ENCODE measurements around the gene CDHR1.

CDHR1 gene

DNA sequence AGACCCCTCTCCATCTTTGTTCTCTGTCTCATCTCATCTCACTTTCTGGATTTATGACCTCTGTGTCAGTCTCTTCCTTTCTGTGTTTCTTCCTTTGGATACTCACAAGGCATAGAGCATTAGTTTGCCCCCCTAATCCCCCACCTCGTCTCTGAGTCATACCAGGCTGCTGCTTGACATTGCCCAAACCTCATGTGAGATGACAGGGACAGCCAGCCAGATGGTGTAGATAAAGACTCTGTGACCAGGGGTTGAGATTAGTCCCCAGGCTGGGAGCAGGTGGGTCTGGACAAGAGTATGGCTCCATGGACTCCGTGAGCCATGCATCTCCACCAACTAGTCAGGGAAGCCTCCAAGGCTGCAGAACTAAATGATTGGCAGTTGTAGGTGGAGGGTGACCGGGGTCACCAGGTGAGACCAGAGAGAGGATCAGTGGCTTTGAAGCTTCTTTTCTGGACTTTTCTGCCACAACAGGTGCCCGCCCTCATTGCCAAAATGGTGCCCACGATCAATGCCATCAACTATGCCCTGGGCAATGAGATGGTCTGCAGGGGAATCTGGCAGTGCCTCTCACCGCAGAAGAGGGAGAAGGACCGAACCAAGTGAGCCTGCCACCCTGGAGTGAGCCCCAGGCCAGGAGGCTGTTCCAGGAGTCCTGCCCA, 63.8 kb downstream of the CDHR1 start:
- H3K27ac ChIP-seq, result no peak overlapping the region
- TF ChIP-seq, protein P1, sequence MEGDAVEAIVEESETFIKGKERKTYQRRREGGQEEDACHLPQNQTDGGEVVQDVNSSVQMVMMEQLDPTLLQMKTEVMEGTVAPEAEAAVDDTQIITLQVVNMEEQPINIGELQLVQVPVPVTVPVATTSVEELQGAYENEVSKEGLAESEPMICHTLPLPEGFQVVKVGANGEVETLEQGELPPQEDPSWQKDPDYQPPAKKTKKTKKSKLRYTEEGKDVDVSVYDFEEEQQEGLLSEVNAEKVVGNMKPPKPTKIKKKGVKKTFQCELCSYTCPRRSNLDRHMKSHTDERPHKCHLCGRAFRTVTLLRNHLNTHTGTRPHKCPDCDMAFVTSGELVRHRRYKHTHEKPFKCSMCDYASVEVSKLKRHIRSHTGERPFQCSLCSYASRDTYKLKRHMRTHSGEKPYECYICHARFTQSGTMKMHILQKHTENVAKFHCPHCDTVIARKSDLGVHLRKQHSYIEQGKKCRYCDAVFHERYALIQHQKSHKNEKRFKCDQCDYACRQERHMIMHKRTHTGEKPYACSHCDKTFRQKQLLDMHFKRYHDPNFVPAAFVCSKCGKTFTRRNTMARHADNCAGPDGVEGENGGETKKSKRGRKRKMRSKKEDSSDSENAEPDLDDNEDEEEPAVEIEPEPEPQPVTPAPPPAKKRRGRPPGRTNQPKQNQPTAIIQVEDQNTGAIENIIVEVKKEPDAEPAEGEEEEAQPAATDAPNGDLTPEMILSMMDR (conservative IDR thresholded peaks at IDR 0.05), result no peak

DNA sequence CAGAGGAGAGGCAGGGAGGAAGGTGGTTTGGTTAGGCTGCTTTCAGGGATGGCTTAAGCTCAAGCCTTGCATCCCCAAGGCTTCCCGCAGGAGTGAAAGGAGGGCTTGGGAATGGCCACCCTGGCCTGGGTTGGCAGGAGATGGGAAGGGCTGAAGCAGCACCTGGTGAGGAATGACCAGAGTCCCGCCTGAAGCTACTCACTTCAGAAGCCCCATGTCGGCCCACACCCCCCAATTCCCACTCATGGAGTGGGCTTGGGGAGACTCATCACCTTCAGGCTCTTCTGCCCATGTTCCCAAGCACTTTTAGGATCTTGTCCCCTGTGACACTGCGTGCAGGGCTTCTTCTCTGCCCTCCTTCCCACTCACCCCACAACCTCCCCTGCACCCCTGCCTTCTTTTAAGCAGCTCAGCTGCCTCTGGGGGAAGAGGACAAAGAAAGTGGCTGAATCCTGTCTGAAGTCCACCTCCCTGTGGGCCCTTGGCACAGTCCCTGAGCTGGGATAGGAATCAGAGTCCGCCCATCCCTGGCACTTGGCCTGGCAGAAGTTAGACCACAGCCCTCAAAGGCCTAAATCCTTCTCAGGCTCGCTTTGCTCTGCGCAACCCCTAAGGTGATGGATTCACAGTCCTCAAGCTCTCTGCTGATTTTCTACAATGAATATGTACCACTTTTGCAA, 67.0 kb downstream of the CDHR1 start:
- H3K27ac ChIP-seq, result no peak overlapping the region
- TF ChIP-seq, protein P1 (conservative IDR thresholded peaks at IDR 0.05), result no peak

DNA sequence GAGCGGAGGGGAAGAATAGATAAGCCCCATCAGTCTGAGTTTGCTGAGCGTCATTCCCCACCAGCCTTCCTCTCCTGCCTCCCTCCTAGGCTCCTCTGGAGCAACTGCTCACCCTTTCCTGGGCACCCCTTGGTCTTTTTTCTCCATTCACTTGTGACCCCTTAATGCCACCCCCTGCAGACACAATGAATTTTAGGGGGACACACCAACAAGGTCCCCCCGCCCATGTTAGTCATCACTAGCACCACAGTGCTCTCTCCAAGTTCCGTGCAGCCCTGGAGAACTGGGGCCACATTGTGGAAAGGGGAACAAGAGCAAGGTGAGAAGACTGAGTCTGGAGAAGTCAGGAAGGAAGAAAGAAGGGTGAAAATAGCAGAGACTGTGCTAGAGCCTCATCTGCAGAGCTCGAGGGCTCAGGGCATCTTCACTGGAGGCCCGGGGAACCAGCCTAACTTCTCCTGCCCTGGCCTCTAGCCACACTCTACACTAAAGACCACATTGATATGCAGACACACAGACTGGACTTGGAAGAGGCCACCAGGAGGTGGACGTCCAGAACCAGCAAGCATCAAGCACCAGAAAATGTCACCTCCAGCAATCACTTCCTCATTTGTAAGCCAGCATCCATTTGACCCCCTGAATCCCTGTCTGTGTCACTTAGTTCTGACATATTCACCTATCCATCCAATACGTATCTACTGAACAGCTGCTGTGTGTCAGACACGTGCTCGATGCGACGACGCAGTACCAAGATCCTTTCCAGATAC, 68.0 kb downstream of the CDHR1 start:
- TF ChIP-seq, protein P1 (conservative IDR thresholded peaks at IDR 0.05), result no peak
- H3K27ac ChIP-seq, result no peak overlapping the region

- TF ChIP-seq, protein P1 (conservative IDR thresholded peaks at IDR 0.05), result no peak
- H3K27ac ChIP-seq, result no peak overlapping the region
These were observed 69.4 kb downstream of the CDHR1 start for GRCh38 chr10:84263716-84264115.

GRCh38 chr10:84264611-84265141, 70.3 kb downstream of the CDHR1 start:
- no peak overlapping the region for H3K27ac ChIP-seq
- TF ChIP-seq, protein P1 (conservative IDR thresholded peaks at IDR 0.05), result peak; percentile 95

GRCh38 chr10:84265418-84265817, 71.1 kb downstream of the CDHR1 start:
- TF ChIP-seq, protein P1 (conservative IDR thresholded peaks at IDR 0.05), result no peak
- H3K27ac ChIP-seq, result no peak overlapping the region

GRCh38 chr10:84267503-84268126, 73.3 kb downstream of the CDHR1 start:
- TF ChIP-seq, protein P1 (conservative IDR thresholded peaks at IDR 0.05), result peak; percentile 30; the same call in 1 of the 2 replicates
- no peak overlapping the region for H3K27ac ChIP-seq

All from VCaP (cell line).